Endodermal cell (in vitro differentiated cells): ENCODE data around the gene ZBTB7C. TPM values are rescaled to one million over a fixed set of nuclear protein-coding genes. Genes with fewer than 3 reads are reported as not detected.

Source experiments
- DNase-seq: peaks from one replicate; pipeline ENCODE4 v3.0.0-alpha.2; 2017
- H3K27ac ChIP-seq: 2 replicates; pipeline ENCODE4 v1.5.1; 2013; ENCODE audit warnings: mild to moderate bottlenecking, low read depth, low read length, moderate library complexity
- H3K27me3 ChIP-seq: 2 replicates; pipeline ENCODE4 v1.6.1; 2013; ENCODE audit warnings: mild to moderate bottlenecking, low read length, moderate library complexity; ENCODE audit not compliant: insufficient read depth, control insufficient read depth, poor library complexity, severe bottlenecking
- H3K36me3 ChIP-seq: 2 replicates; pipeline ENCODE4 v1.7.0; 2013; ENCODE audit warnings: mild to moderate bottlenecking, low read length, moderate library complexity; ENCODE audit not compliant: control insufficient read depth, insufficient read depth
- H3K4me1 ChIP-seq: one replicate; pipeline ENCODE4 v1.7.0; 2013; ENCODE audit warnings: low read length; ENCODE audit not compliant: control insufficient read depth, insufficient read depth
- H3K4me3 ChIP-seq: 2 replicates; pipeline ENCODE4 v1.5.1; 2013; ENCODE audit warnings: mild to moderate bottlenecking, low read length, moderate library complexity
- H3K9ac ChIP-seq: 2 replicates; pipeline ENCODE4 v1.6.1; 2013; ENCODE audit warnings: mild to moderate bottlenecking, low read length, moderate library complexity; ENCODE audit not compliant: poor library complexity, severe bottlenecking; ENCODE audit errors: extremely low read depth
- H3K9me3 ChIP-seq: 2 replicates; pipeline ENCODE4 v1.6.1; 2013; ENCODE audit warnings: mild to moderate bottlenecking, low read length, moderate library complexity; ENCODE audit not compliant: control insufficient read depth
- H3K27ac Mint-ChIP-seq: 2 replicates; pipeline ENCODE4 v1.8.0; 2020; ENCODE audit warnings: mixed read lengths
- H3K27me3 Mint-ChIP-seq: 2 replicates; pipeline ENCODE4 v1.8.0; 2021; ENCODE audit warnings: mild to moderate bottlenecking, mixed read lengths; ENCODE audit not compliant: insufficient read depth
- H3K36me3 Mint-ChIP-seq: 2 replicates; pipeline ENCODE4 v1.8.0; 2020; ENCODE audit warnings: low read depth, mixed read lengths
- H3K4me1 Mint-ChIP-seq: 2 replicates; pipeline ENCODE4 v1.8.0; 2020; ENCODE audit warnings: mixed read lengths
- H3K4me3 Mint-ChIP-seq: 2 replicates; pipeline ENCODE4 v1.8.0; 2020; ENCODE audit warnings: mild to moderate bottlenecking, moderate library complexity, mixed read lengths
- H3K9me3 Mint-ChIP-seq: 2 replicates; pipeline ENCODE4 v1.8.0; 2020; ENCODE audit warnings: mild to moderate bottlenecking, mixed read lengths
- CTCF ChIP-seq: fragments of 200-600 bp; sonication (generic); conservative IDR thresholded peaks from 2 replicates; pipeline ENCODE4 v1.5.0; 2021; ENCODE audit warnings: antibody characterized with exemption, mild to moderate bottlenecking
- WGBS, 2 experiments: methylation state at CpG; one replicate each; pipeline versions ENCODE4 v1.1.5 to v1.1.7; 2013; ENCODE audit warnings: missing lambda C conversion rate in 2 of 2, mixed read lengths in 1 of 2; ENCODE audit not compliant: insufficient coverage in 1 of 2, insufficient read length in 1 of 2; 5-methylcytosine and 5-hydroxymethylcytosine counted together
- total RNA-seq, 2 donors: library from RNA; stranded (reverse); fragmentation: NEBNext Ultra II Directional in 1 of 2; extraction: Animal tissue kit (Norgen Biotek cat#: 25700) in 1 of 2; gene quantifications; 2 replicates in 1 of 2; 3 replicates in 1 of 2; pipeline ENCODE4 v1.2.1, GENCODE V29; 2021

ZBTB7C gene
- total RNA-seq, 2 donors from 2014 or later: 0.31 to 0.62 TPM

GRCh38 chr18:47990981-47991380 is 418.2 kb downstream of the ZBTB7C start:
- Mint-ChIP-seq H3K9me3 (peaks cover 2% of the 10 kb centered on the region), H3K4me1 (peaks cover 5% of the 10 kb centered on the region), H3K27me3 (peaks cover 7% of the 10 kb centered on the region), H3K27ac (no peak overlapping the region), H3K36me3 (no peaks in the 10 kb centered on the region), H3K4me3 (no peak overlapping the region)
- DNase-seq: no peak
- no peak overlapping the region for H3K9ac ChIP-seq
- no peaks in the 10 kb centered on the region for H3K27me3 ChIP-seq
- no peaks in the 10 kb centered on the region for H3K4me1 ChIP-seq
- H3K36me3 ChIP-seq: no peaks in the 10 kb centered on the region
- 87 to 92% methylated on average over 3 to 5 of the region's 5 CpGs for WGBS, 2 experiments
- H3K9me3 ChIP-seq: no peaks in the 10 kb centered on the region
- H3K27ac ChIP-seq: no peak overlapping the region
- no peak for TF ChIP-seq CTCF
- no peak overlapping the region for H3K4me3 ChIP-seq

DNA sequence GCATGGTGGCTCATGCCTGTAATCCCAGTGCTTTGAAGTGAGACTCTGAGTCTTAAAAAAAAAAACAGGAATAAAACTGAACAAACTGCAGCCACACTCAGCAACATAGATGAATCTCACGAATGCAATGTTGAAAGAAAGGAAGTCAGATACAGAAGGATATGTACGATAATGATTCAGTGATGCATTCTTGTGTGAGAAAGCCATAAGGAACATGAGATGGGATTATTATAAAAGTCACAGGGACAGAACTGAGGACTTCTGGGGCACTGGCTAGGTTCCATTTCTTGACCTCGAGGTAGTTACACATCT is 421.8 kb downstream of the ZBTB7C start:
- WGBS, 2 experiments: 87 to 100% methylated on average over 2 of the region's 3 CpGs
- Histone ChIP-seq H3K9ac (no peak overlapping the region), H3K36me3 (no peaks in the 10 kb centered on the region), H3K4me1 (no peaks in the 10 kb centered on the region), H3K27ac (no peak overlapping the region), H3K4me3 (no peak overlapping the region), H3K27me3 (no peaks in the 10 kb centered on the region), H3K9me3 (peaks cover 8% of the 10 kb centered on the region)
- Mint-ChIP-seq H3K27ac (no peak overlapping the region), H3K9me3 (peaks cover 10% of the 10 kb centered on the region), H3K4me1 (peaks cover 2% of the 10 kb centered on the region), H3K4me3 (no peak overlapping the region), H3K36me3 (no peaks in the 10 kb centered on the region), H3K27me3 (peaks cover 9% of the 10 kb centered on the region)
- no peak for DNase-seq
- TF ChIP-seq CTCF: no peak

- Histone ChIP-seq H3K4me3 (no peak overlapping the region), H3K36me3 (no peaks in the 10 kb centered on the region), H3K27ac (no peak overlapping the region), H3K4me1 (no peaks in the 10 kb centered on the region), H3K9me3 (peaks cover 8% of the 10 kb centered on the region), H3K27me3 (no peaks in the 10 kb centered on the region), H3K9ac (no peak overlapping the region)
- peaks cover 10% of the 10 kb centered on the region for H3K9me3 Mint-ChIP-seq
- 88 to 100% methylated on average over 1 to 4 of the region's 5 CpGs for WGBS, 2 experiments
- no peak overlapping the region for H3K4me3 Mint-ChIP-seq
- peaks cover 12% of the 10 kb centered on the region for H3K27me3 Mint-ChIP-seq
- H3K4me1 Mint-ChIP-seq: peaks cover 6% of the 10 kb centered on the region
- no peak overlapping the region for H3K27ac Mint-ChIP-seq
- DNase-seq: no peak
- TF ChIP-seq CTCF: no peak
- H3K36me3 Mint-ChIP-seq: no peaks in the 10 kb centered on the region
These were observed 422.4 kb downstream of the ZBTB7C start for GRCh38 chr18:47986620-47987387.
